Fibroblast of skin of left quadriceps (primary cell): ENCODE measurements around the gene SSX4B.
"Not testable (repeated sequence)": the region's sequence is repeated elsewhere in the genome, so short reads cannot be mapped to it uniquely, and the experiment has no call there.

ENCODE experiments used
- DNase-seq, 2 experiments: peaks; one replicate each; pipeline ENCODE4 v3.0.0-alpha.2; 2013; ENCODE audit warnings: low read depth in 2 of 2

The SSX4B gene, protein sequence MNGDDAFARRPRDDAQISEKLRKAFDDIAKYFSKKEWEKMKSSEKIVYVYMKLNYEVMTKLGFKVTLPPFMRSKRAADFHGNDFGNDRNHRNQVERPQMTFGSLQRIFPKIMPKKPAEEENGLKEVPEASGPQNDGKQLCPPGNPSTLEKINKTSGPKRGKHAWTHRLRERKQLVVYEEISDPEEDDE

DNA sequence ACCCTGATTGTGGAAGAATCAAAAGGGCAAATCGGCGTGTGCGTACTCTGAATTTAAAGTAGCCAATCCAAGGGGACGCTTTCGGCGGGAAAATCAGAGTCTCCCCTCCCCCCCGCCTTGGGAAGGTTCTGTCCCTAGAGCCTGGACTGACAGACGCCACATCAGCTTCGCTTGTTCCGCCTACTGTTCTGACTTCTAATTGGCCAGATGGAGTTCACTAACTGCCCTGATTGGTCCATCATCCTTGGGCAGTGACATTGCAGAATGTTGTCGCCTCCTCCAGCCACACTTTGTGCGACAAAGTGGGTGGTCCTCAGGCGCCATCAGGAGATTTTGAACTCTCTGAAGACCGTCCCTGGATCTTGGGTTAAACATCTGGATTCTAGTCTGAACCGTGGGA is at the start of gene SSX4B:
SSX4B (minus strand) TSS at position 101 of the 400 bp plus-strand sequence. CDS start 588 bp downstream, outside the sequence.
- DNase-seq: not testable (repeated sequence)

DNA sequence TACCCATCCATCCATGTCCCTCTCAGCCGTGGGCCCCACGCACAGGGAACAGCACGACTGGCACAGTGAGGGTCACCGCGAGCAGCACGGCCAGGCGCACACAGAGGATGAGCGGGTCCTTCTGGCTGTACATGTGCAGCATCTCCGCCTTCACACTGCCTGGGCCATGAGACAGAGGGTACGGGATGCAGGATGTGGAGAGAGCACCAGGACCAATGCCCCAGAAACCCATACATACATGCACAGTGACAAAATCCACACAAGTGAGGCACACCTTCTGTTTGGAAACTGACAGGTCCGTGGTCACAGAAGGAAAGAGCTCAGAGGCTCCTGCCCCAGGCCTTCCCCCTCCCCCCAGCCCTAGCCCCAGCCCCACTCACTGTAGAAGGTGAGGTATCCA is 48.8 kb upstream of the SSX4B start:
- no peak for DNase-seq

DNA sequence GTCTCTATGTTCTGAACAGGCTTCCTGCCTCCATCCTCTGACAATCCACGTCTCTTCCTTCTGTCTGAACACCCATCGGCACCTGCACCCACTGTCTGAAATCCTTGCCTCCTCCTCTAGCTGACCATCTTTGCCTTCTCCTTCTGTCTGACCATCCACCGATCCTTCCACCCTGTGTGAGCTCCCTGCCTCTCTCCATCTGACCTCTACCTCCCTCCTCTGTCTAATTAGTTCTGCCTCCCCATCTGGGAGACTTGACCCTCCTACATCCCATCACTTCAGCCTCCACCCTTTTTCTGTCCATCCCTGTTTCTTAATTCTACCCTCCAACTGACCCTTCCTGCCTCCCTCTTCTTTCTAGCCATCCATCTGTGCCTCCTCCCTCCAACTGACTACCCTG is 48.3 kb upstream of the SSX4B start:
- no peak for DNase-seq

DNA sequence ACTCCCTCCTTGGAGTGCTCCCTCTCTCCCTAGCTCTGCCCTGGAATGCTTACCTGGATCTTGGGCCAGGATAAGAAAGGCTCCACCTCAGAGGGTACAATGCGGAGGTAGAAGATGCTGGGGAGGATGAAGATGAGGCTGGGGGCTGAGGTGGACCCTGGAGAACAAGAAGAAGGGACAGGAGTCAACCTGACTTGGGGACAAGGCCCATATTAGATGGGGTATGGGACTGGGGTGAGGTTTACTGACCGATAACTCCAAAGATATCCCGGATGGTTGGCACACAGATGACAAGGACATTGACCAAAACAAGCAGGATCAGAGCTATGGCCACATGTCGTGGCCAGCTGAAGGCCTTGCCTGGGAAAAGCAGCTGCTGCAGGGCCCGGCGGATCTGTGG is 47.7 kb upstream of the SSX4B start:
- DNase-seq: no peak

DNA sequence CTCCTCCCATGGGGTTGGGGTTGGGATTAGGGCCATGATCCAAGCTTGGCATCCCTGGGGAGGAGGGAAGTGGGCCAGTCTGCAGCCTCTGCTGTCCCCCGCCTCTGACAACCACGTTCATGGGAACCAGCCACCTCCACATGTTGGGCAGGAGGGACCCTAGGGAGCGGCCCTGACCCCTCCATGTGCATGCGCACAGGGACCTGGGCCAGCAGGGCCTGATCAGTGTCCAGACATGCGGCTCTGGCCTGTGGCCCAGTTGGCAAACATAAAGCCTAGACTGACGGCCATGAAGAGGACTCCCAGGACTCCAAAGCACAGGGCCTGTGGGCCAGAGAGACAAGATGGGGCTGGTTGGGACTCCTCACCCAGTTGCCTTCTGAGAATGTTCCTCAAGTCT is 47.0 kb upstream of the SSX4B start:
- no peak for DNase-seq

DNA sequence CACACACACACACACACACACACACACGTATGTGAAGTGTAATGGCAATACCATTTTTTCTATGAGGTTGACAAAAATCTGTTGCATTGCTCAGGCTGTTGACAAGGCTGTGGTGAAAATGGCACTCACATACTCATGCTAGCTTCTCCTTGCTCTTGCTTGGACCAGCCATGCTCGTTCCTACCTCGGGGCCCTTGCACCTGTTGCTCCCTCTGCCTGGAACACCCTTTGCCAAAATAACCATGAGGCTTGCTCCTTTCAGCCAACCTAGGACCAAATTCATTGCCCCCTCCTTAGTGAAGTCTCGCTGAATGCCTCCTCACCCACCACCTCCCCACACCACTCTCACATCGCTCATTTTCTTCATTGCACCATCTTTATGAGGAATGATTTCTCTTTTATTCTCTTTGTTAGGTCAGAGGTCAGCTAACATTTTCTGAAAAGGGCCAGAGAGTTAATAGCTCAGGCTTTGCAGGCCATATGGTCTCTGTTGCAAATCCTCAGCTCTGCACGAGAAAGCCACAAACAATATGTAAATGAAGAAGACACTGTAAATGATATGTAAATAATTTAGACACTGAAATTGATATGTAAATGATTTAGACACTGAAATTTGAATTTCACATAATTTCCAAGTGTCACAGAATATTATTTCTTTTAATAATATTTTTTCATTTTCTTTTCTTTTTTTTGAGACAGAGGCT is 45.0 kb upstream of the SSX4B start:
- no peak for DNase-seq

DNA sequence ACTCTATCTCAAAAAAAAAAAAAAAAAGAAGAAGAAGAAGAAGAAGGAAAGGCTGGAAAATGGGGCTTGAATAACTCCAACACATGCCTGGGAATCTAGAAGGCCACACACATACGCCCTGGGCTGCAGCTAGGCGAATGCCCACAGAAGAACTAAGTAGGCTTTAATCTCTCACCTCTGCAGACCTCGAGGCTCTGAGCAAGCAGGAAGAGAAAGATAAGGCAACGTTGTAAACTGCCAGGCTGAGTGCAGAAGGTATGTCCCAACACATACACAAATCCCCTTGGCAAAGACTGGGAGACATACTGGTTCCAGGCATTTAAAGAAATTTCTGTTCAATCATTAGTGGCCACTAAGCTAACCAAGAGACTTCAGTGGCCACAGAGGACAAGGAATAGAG is 39.9 kb upstream of the SSX4B start:
- no peak for DNase-seq

DNA sequence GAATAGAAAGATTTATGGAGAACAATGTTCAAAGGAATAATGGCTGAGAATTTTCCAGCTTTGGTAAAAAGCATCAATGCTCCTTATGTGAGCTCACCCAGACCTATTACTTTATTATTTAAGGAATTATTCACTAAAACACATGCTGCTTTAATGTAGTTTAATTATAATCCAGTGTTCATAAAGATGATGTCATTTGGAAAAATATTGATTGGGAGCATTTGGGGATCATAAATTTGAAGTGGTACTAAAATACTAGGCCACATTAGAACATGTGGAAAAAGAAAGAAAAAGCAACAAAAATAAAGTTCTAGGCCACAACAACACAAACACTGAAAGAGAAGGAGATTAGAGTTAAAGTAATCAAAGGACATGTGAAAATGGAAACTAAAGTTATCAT is 38.3 kb upstream of the SSX4B start:
- DNase-seq: no peak

DNA sequence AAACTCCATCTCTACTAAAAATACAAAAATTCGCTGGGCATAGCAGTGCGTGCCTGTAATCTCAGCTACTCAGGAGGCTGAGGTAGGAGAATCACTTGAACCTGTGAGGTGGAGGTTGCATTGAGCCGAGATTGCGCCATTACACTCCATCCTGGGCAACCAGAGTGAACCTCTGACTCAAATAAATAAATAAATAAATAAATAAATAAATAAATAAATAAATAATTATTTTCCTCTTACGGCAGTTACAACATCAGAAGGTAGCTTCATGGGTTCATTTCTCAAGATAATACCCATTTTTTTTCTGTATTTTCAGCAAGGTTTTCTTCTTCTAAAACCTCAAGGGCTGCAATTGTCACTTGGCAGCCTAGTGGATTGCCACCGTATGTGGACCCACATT is 35.4 kb upstream of the SSX4B start:
- DNase-seq: not testable (repeated sequence)

DNA sequence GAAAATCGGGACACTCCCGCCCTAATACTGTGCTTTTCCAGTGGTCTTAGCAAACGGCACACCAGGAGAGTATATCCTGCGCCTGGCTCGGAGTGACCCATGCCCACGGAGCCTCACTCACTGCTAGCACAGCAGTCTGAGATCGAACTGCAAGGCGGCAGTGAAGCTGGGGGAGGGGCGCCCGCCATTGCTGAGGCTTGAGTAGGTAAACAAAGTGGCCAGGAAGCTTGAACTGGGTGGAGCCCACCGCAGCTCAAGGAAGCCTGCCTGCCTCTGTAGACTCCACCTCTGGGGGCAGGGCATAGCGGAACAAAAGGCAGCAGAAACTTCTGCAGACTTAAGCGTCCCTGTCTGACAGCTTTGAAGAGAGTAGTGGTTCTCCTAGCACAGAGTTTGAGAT is 22.0 kb upstream of the SSX4B start:
- not testable (repeated sequence) for DNase-seq

DNA sequence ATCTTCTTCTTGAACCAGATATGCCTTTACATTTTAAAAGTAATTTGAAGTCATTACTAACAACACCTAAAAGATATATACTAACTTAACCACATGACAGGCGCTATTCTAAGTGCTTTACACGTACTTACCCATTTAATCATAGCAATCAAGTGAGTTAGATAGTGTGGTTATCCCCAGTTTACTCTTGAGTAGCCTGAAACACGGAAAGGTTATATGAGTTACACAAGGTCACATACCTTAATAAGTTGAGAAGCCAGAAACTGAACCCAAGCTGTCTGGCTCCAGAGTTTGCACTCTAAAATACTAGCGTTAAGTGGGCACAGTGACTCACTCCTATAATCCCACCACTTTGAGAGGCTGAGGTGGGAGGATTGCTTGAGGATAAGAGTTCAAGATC is 18.4 kb upstream of the SSX4B start:
- DNase-seq: not testable (repeated sequence)

DNA sequence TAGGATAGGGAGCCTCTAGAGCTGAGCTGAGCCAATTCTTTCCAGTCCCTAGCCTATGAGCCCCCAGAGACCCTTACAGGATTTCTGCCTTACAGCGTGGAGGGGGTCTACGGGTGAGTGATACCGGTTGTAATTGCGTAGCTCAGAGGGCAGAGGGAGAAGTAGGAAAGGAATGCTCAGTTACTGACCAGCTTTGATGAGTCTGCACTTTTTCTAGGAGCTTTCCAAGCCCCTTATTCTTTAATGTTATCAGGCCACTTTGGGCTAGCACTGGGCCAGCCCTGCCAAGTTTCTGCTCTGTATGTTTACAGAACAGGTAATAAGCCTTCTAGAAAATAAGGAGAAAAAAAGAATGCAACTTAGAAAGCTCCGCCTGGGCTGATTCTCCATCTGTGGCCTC is 17.8 kb upstream of the SSX4B start:
- DNase-seq: not testable (repeated sequence)

DNA sequence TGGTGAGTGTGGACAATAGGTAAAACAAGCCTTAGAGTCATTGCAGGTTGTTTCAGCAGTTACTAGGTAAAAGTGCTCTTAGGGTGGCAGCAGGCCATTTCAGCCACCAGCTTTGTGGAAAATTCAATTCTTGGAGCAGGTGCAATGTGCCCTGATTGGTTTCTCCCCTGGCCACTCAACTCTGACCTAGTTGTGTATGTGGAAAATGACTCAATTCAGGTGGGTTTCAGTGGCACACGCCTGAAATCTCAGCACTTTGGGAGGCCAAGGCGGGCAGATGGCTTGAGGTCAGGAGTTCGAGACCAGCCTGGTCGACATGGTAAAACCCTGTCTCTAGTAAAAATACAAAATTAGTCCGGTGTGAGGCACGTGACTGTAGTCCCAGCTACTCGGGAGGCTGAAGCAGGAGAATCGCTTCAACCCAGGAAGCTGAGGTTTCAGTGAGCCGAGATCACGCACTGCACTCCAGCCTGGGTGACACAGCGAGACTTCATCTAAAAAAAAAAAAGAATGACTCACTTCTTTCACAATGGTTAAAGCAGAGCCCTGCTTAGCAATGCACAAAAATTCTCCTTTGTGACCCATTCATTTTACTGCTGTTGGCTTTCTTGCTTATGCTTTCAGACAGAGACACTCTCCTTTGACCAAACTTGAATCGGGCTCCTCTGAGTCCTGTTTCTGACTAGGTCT is 15.4 kb upstream of the SSX4B start:
- not testable (repeated sequence) for DNase-seq

DNA sequence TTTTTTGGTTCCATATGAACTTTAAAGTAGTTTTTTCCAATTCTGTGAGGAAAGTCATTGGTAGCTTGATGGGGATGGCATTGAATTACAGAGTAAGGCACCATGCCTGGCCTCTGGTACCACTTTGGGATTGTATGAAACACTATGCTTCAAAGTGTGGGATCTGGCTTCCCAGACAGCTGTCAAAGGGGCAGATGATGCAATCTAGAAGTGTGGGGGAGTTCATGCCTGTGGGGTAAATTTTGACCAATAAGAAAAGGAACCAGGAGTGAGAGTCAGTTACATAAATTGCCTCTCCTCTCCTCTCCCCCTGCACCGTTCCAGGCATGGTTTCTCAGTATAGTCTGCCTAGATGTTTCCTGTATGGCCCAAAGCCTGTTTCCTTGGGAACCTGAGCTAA is 13.9 kb downstream of the SSX4B start:
- DNase-seq: not testable (repeated sequence)

DNA sequence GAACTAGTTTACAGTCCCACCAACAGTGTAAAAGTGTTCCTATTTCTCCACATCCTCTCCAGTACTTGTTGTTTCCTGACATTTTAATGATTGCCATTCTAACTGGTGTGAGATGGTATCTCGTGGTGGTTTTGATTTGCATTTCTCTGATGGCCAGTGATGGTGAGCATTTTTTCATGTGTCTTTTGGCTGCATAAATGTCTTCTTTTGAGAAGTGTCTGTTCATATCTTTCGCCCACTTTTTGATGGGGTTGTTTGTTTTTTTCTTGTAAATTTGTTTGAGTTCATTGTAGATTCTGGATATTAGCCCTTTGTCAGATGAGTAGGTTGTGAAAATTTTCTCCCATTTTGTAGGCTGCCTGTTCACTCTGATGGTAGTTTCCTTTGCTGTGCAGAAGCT is 14.8 kb downstream of the SSX4B start:
- DNase-seq: not testable (repeated sequence)

DNA sequence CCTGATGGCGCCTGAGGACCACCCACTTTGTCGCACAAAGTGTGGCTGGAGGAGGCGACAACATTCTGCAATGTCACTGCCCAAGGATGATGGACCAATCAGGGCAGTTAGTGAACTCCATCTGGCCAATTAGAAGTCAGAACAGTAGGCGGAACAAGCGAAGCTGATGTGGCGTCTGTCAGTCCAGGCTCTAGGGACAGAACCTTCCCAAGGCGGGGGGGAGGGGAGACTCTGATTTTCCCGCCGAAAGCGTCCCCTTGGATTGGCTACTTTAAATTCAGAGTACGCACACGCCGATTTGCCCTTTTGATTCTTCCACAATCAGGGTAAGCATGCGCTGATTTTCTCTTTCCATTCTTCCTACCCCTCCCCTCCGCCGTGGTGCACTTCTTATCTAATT is 28.5 kb downstream of the SSX4B start, which contains the start of gene SSX4:
SSX4 (plus strand) TSS at position 301 of the 400 bp plus-strand sequence. CDS start 515 bp downstream, outside the sequence.
- not testable (repeated sequence) for DNase-seq

DNA sequence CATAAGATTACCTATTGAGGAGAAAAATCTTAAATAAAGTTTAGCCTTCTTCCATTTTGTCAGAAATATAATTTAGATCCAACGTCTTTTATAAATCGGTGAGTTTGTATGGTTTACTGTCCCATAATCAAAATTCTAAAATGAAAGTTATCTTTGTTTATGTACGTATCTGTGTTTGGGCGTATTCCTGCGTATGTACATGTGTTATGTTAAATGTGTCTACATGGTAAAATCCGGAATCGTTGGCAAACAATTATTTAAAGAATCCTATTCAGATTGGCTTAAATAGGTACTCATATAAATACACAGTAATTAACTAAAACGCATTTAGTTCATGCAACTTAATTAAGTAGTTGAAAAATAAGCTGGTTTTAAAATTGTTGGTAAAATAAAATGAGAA is 41.4 kb downstream of the SSX4B start:
- not testable (repeated sequence) for DNase-seq

DNA sequence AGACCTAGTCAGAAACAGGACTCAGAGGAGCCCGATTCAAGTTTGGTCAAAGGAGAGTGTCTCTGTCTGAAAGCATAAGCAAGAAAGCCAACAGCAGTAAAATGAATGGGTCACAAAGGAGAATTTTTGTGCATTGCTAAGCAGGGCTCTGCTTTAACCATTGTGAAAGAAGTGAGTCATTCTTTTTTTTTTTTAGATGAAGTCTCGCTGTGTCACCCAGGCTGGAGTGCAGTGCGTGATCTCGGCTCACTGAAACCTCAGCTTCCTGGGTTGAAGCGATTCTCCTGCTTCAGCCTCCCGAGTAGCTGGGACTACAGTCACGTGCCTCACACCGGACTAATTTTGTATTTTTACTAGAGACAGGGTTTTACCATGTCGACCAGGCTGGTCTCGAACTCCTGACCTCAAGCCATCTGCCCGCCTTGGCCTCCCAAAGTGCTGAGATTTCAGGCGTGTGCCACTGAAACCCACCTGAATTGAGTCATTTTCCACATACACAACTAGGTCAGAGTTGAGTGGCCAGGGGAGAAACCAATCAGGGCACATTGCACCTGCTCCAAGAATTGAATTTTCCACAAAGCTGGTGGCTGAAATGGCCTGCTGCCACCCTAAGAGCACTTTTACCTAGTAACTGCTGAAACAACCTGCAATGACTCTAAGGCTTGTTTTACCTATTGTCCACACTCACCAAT is 43.9 kb downstream of the SSX4B start:
- not testable (repeated sequence) for DNase-seq

DNA sequence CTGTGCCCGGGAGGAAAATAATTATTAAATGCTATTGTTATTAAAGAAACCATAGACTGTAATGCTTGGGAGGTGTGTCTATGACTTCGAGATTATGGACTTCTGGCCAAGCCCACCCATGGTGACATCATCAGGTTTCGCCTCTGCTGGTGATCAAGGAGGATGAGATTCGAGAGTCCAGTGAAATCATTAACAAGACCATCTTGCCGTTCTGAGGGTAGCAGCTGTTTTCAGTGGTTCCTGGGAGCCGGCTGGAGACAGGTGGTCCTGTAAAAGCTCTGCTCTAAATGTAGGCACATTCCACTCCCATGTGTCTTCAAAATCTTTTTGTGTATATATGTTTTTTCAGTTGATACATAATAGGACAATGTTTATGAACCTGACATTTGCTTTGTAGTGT is 52.5 kb downstream of the SSX4B start:
- not testable (repeated sequence) for DNase-seq

DNA sequence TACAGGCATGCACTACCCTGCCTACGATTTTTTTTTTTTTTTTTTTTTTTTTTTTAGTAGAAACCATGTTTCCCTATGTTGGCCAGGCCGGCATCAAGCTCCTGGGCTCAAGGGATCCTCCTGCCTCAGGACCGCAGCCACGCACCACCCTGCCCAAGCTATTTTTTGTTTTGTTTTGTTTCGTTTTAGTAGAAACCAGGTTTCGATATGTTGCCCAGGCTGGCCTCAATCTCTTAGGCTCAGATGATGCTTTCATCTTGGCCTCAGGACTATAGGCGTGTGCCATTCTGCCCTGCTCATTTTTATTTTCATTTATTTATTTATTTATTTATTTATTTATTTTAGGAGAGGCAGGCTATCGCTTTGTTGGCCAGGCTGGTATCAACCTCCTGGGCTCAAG is 54.1 kb downstream of the SSX4B start:
- no peak for DNase-seq

DNA sequence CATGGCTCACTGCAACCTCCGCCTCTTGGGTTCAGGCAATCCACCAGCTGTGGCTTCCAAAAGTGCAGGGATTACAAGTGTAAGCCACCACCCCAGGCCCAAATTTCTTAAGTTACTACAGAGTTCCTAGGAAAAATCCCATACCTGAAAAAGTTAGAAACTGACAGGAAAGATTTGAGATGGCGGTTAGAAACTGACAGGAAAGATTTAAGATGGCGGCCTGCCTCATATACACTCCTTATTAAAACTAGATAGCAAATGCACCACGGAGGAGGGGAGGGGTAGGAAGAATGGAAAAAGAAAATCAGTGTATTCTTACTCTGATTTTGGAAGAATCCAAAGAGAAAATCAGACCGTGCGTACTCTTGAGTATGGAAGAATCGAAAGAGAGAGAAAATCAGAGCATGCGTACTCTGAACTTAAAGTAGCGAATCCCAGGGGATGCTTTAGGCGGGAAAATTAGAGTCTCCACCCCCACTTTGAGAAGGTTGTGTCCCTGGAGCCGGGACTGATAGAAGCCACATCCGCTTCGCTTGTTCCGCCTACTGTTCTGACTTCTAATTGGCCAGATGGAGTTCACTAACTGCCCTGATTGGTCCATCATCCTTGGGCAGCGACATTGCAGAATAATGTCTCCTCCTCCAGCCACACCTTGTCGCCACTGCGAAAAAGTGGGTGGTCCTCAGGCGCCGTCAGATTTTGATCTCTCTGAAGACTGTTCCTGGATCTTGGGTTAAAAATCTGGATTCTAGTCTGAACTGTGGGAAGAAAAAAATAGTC is 55.3 kb downstream of the SSX4B start, which contains the start of gene SSX3:
SSX3 (minus strand) TSS at position 389 of the 780 bp plus-strand sequence. CDS start 1,454 bp downstream, outside the sequence.
- DNase-seq: not testable (repeated sequence)
